Fibroblast of the conjunctiva (primary cell): Measurements from ENCODE around the gene RFC5.
"Not testable (repeated sequence)": the region's sequence is repeated elsewhere in the genome, so short reads cannot be mapped to it uniquely, and the experiment has no call there.

Experiments
- DNase-seq: peaks from one replicate; pipeline ENCODE4 v3.0.0-alpha.2; 2010; ENCODE audit warnings: low read depth

RFC5 gene

DNA sequence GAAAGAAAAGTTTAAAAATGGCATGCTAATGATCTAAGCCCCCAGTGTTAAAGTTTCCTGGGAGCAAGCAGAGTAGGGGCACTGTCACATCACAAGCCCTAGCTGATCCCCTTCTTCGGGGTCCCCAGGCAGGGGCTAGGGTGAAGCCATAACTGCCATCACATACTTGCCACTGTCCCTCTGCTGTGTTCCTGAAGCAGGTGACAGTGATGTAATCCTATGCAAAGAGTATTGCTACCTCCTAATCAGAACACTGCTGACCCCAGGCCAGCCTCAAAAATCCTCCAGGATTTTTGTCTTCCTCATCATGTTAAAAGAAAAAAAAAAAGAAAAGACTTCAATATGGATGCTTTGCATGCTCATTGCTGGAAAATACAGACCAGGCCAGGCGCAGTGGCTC is 1.2 kb upstream of the RFC5 start:
- DNase-seq, result no peak

DNA sequence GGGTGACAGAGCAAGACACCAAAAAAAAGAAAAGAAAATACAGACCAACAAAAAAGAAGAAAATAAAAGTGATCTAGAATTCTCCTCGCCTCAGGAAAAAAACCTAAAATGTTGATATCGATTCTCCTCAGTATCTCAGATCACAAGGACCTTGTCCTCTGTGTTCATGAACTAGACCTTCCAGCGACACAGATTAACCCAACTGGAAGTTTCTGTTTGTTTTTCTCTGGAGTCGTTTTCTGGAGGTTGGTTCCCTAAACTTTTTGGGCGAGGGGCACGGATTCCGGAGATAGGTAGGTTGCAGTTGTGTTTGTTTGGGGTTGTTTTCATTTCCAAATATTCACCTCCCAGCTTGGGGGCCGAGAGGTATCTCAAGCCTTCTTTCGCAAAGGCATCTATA is 559 bp upstream of the RFC5 start:
- no peak for DNase-seq

DNA sequence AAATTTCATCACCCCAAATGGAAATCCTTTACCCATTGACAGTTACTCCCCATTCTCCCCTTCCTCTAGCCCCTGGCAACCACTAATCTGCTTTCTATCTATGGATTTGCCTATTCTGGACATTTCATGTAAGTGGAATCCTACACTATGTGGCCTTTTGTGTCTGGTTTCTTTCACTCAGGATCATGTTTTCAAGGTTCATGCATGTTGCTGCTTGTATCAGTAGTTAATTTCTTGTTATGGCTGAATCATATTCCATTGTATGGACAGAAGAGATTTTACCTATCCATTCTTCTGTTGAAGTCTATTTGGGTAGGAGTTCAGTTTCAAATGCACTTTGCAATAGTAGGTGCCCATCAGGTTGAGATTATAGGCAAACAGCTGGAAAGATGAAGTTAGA is 1.4 kb downstream of the RFC5 start:
- DNase-seq, result no peak

DNA sequence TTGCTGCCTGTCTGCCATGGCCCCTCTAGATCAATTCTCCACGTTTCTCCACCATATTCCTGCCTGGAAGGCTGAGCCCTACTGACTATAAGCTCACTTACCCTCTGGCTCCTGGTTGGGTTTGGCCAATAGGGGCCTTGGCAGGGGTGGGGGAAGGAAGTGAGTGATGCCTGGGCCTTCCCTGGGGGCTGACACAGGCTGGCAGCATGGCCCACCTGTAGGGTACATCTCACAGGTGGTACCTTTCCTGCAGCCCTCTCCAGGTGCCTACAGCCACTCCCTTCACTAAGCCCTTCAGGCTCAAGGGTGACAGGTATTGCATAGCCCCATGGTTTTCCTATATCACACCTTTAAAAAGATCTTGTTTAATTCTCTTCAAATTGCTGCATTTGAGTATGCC is 3.5 kb downstream of the RFC5 start:
- DNase-seq, result no peak

DNA sequence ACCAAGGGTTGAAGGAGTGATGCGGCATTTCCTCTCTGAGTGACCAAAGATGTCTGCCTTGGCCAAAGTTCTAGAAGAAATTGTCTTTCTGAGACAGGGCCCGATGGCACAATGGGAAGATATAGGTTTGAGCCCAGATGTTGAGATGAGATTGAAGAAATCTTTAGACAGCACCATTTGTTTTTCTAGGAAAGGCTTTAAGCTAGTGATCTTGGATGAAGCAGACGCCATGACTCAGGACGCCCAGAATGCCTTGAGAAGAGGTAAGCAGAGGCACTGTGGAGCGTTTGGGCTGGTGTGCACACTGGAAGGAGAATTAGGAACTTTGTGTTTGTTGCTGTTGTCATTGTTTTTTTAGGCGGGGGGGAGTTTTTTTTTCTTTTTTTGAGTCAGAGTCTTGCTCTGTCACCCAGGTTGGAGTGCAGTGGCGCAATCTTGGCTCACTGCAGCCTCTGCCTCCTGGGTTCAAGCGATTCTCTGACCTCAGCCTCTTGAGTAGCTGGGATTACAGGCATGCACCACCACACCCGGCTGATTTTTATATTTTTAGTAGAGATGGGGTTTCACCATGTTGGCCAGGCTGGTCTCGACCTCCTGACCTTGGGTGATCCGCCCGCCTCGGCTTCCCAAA is 5.7 kb downstream of the RFC5 start:
- not testable (repeated sequence) for DNase-seq

DNA sequence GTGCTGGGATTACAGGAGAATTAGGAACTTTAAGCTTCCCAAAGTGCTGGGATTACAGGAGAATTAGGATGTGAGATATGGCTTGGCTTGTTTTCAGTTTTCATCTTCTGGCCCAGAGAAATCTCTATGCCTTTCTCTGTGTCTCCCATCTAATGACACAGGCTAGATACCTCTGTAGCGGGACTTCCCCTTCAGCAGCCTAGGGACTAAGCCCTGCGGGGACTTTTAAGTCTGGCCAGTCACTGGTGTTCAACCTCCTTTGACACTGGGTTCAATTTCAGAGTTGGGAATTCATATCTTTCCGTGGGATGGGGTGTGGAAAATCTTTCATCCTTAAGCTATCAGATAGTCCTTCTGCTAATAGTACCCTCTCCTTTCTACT is 6.2 kb downstream of the RFC5 start:
- no peak for DNase-seq

DNA sequence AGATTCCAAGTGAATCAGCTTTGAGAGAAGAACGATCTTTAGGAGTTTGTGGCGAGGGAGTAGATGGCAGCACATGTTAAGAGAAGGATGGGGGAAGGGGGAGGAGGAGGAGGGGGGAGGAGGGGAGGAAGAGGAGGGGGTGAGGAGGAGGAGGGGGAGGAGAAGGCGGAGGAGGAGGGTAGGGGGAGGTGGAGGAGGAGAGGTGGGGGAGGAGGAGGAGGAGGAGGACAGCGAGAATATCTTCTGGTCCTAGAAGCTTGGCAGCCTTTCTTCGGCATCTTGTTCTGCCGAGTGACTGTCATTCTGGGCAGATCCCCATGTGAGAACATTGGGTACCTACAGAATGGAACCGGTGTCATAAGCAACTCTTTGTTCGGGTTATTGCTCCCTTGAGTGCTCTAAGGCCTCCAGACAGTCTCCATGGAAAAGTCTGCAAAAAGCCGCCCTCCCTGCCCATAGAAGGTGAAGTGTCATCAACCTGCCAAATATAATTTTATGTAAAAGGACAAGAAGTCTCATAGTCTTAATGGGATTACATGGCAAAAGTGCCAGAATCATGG is 6.9 kb downstream of the RFC5 start:
- DNase-seq, result no peak

DNA sequence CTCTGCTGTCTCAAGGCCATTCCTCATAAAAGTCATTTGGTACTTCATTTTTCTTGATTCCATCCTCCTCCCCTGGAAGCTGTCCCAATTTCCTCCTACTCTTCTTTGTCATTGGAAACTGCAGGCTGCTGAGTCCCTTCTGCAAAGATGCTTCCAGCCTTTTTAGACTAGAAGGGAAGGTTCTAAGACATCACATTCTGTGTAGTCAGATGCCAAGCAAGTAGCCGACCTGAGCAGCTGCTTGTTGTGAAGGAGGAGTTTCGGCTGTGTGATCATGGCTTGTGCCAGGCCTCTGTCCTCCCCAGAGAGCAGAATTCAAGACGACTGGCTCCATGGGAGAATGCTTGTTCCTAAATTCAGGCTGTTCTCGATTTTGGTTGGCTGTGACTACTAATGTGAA is 8.7 kb downstream of the RFC5 start:
- DNase-seq, result no peak

DNA sequence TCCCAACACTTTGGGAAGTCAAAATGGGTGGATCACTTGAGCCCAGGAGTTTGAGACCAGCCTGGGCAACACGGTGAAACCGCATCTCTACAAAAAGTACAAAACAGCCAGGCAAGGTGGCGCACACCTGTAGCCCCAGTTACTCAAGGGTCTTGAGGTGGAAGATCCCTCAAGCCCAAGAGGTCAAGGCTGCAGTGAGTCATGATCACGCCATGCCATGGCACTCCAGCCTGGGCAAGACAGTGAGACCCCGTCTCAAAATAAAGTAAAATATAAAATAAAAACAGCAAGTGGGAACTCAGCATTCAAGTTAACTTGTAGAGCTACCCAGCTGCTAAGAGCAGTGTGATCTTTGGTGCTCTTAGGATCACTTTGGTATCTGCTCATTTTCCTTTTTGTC is 12.7 kb downstream of the RFC5 start:
- no peak for DNase-seq

DNA sequence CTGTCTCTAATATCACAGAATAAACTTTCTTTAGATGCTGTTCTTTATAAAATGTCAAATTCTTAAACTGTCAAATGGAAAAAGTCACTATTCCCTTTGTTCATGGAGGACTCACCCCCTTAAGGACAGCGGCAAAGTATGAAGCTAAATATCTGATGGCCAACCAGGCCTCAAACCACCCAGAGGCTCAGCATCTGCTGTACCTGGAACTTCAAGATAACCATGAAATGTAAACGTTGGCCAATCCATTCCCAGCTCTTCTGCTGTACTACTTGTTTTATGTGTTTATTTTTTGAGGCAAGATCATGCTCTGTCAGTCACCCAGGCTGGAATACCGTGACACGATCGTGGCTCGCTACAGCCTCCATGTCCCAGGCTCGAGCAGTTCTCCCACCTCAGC is 15.7 kb downstream of the RFC5 start:
- no peak for DNase-seq

DNA sequence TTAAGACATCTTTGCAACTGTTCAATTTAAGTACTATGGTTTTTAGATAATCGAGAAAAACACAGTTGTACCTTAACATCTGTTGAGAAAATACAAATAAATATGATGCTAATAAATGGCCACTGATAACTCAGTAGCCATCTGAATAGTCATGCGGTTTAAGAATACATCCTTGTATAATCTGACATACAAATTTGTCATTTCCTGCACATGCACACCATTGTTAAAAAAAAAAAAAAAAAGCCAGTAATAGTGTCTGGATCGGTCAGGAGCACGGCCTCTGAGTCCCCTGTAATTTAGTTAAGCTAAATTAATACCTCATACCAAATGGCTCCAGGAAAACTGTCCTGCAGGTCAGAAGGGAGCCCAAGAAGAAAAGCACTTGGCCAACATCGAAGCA is 16.8 kb downstream of the RFC5 start:
- DNase-seq, result no peak

DNA sequence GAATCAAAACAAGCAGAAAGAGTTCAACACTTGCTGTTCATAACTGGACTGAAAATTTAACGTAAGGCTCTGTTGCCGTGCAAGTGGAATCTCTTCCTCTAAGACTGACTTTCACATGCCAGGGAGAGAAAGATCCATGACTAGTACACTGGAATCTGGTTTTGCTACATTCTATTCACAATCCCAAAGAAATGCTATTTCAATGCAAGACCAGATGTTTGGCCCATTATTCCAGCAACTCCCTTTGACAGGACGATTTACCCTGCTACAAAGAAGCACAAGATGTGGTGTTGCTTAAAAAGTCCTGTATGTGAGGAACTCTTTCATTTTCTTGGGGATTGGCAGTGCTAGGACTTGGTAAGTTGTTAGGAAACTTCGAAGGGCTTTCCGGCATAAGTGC is 17.4 kb downstream of the RFC5 start:
- no peak for DNase-seq

DNA sequence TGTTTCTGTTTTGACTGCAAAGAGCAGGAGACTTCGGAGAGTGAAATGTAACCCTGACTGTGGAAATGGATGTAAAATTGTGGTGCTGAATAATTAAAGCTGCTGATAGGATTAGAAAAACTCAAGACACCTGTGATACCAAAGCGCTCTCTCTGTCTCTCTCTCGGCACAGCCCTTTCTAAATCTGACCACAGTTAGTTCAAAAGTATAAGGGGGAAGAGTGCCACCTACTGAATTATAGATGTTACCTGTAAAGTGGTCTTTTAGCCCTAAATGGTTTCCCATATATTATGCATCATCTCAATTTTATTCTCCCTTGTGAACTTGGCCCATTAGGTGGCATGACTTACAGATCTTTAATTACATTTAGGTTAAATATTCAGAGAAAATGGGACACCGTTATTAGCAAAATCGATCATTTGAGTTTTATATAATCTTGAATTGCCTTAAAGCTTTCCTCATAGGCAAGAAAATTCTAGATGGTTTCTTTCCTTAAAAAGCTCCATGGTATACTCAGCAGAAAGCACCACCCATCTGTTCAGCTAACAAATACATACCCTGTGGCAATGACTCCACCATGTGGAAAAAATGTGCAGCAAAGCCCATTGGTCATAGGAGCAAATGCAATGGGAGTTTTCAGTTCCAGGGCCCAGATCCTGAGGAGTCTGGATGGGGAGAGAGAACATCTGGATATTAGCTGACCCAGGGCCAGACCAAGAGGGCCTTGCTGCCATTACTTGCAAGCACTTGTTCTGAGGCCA is 18.1 kb downstream of the RFC5 start:
- DNase-seq, result no peak

DNA sequence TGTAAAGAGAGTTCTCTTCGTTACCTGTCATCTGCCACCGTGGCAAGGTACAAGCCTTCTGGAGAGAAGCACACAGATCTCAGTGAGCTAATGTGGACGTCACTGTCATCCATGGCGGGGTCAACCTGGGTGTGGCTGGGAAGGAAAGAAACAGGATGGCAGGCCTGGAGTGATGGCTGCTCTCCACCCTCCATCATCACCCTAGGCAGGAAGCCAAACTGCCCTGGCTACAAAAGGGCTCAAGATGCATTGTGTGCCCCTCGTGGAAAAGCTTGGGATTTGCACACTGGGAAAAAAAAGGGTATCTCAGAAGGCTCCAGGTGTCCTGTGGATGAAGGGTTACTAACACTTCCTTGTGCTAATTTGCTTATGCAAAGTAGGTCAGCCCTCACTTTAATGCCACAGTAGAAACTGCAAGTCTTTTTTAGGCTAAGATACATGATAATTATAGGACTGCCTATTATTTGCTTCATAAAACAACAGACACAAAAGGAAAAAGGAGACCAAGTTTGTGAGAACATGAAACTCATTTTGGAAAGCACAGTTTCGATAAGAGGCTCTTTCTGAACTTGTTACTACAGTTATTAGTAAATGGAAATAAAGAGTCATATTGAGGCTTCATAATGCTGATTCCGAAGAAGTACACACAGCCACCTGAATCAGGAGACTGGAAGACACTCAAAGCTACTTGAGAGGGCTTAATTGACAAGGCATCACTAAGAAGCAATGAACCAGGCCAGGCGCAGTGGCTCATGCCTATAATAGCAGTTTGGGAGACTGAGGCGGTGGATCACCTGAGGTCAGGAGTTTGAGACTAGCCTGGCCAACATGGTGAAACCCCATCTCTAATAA is 18.9 kb downstream of the RFC5 start:
- no peak for DNase-seq

DNA sequence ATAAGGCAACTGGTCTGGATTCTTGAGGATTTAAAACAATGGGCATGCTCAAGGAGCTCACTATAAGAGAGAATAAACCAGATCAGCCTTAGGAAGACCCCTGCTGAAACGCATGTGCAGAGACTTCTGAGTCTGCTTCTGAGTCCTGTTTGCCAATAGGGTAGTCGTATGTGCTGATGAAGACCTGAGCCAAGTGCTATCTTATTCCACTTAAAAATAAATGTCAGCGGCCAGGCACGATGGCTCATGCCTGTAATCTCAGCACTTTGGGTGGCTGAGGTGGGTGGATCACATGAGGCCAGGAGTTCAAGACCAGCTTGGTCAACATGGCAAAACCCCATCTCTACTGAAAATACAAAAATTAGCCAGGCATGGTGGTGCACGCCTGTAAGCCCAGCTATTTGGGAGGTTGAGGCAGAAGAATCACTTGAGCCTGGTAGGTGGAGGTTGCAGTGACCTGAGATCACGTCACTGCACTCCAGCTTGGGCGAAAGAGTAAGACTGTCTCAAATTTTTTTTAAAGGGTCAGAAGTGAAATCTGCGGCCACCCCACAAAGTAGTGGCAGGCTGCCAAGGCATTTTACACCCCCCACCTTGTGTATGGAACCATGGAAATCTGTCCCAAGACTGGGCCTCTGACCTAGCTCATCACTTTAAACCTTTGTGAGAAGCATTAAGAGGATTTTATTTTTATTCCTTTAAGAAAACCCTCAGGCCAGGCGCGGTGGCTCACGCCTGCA is 20.3 kb downstream of the RFC5 start:
- DNase-seq, result no peak

DNA sequence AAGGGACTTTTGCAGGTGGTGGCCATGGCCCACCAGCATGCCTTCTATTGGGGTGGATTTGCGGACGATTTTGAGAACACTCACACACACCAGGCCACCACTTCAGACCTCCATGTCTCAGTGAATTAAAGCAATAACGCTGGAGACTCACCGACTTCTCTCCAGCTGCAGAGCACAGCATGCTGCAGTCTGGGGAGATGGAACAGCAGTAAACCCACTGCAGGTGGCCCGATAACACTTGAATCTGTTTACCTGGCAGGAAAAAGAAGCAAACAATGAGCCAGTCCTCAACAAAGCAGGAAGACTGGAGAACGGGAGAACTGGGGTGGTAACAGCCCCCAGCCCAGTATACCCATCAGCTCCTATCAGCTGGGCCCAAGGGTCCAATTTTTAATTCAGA is 21.6 kb downstream of the RFC5 start:
- no peak for DNase-seq

DNA sequence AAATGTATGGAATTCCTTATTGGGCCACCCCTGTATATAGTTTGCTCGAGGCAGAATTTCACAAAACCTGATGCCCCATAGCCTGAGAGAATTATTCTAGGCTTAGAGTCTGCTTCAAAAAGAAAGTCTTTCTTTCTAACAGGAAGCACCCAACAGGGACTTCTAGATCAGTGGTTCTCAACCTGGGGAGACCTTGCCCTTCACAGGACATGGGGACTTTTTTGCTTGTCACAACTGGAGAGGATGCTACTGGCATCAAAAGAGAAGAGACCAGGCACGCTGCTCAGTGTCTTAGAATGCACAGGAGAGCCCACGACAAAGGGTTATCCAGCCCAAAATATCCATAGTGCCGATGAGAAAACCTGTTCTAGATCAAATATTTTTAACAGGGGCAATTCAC is 25.6 kb downstream of the RFC5 start:
- no peak for DNase-seq

DNA sequence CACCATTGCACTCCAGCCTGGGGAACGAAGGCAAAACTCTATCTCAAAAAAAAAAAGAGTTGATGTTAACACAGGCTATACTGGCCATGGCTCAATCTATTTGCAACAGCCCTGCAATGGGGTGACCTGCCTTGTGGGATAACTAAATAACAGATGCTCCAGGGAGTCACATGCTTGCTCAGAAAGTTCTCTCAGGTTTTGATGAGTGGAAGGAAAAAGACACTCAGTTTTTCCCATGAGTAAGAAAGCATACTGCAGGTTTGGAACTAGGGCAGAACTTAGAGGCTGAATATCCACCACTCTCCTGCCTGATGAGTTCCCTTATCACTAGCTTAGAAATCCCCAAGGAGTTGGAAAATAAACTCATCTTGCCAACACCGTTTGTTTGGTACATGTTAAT is 27.6 kb downstream of the RFC5 start:
- DNase-seq, result no peak

DNA sequence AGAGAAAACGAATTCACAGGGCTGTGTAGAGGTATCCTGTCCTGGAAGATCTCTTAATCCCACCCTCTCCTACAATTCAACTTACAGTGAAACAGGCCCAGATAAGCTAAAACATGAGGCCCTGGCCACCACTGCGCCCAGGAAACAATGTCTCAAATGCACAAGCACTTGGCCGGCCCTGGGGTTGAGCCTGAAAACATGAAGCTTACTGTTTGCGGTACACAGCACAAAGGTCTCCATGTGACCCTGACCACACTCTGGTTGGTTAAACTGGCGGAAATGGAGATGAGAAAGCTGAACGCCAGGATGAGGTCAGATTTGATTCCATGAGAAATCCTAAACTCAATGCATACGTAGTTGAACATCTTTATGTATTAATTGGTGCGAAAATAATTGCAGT is 28.1 kb downstream of the RFC5 start:
- no peak for DNase-seq

DNA sequence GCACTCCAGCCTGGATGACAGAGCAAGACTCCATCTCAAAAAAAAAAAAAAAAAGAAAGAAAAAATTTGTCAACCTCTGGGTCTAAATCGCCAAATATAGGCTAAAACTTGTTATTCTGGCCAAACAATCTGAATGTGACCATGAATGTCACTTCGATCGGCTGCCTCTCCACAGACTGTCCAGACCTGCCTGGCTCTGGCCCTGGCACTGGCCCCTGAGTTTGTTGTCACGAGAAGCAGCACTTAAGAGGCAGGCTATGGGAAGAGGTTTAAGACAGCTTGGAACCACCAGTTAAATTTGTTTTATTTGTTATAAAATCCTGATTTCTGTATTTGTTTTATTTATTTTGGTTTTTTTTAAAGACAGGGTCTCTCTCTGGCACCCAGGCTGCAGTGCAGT is 29.9 kb downstream of the RFC5 start:
- no peak for DNase-seq

DNA sequence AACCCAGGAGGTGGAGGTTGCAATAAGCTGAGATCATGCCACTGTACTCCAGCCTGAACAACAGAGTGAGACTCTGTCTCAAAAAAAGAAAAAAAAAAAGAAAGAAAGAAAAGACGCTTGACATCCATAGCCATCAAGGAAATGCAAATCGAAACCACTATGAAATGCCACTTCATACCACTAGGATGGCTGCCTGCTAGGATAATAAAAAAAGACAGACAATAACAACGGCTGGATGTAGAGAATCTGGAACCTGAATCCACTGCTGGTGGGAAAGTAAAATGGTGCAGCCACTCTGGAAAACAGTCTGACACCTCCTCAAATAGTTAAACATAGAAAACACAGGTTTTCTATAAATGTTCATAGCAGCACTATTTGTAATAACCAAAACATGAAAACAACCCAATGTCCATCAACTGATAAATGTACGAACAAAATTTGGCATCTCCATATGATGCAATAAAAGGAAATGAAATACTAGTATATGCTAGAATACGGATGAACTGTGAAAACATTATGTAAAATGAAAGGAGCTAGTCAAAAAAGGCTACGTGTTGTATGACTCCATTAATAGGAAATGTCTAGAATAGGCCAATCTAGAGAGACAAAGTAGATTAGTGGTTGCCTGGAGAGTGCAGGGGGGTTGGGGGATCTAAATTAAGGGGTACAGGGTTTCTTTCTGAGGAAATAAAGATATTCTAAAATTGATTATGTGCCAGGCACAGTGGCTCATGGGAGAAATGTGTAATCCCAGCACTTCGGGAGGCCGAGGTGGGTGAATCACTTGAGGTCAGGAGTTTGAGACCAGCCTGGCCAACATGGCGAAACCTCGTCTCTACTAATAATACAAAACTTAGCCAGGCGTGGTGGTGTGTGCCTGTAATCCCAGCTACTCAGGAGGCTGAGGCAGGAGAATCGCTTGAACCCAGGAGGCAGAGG is 34.7 kb downstream of the RFC5 start:
- DNase-seq, result no peak
